GM19099 (cell line): ENCODE data around the gene ME3.

Source experiments
- POLR2A ChIP-seq: IDR thresholded peaks from 3 replicates; pipeline ENCODE4 v1.6.1; 2011; ENCODE audit warnings: low read depth; ENCODE audit not compliant: insufficient read length; ENCODE audit errors: extremely low read depth

The ME3 gene

GRCh38 chr11:86422371-86422770 is 250.0 kb downstream of the ME3 start:
- TF ChIP-seq POLR2A: no peak

DNA sequence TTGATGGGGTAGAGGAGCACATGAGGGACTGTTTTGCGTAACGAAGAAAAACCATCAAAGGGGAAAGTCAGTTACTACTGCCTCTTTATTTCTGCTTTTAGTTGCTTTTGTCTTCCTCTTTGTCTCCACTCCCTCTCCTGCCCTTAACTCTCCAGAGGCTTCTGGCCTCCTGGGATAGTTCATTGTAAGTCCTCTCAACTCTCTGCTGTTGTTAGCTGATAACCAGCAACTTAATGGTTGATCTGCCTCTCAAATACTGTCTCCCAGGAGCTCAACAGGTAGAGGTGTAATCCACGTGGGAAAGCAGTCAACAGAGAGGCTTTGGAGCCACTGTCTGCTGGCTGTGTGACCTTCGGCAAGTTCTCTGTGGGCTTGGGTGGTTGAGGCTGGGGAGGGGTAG is 250.5 kb downstream of the ME3 start:
- no peak for TF ChIP-seq POLR2A

- no peak for TF ChIP-seq POLR2A
These were observed 253.5 kb downstream of the ME3 start for GRCh38 chr11:86418917-86419316.

- TF ChIP-seq POLR2A: no peak
These were observed 253.9 kb downstream of the ME3 start for GRCh38 chr11:86418513-86418912.

DNA sequence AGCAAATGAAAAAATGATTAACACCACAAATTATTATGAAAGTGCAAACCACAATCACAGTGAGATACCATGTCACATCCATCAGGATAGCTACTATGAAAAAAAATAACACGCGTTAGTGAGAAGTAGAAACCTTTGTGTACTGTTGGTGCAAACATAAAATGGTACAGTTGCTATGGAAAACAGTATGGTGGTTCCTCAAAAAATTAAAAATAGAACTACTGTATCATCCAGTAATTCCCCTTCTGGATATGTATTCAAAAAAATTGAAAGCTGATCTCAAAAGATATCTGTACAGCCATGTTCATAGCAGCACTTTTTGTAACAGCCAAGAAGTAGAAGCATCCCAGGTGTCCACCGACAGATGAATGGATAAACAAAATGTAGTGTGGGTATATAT is 254.3 kb downstream of the ME3 start:
- no peak for TF ChIP-seq POLR2A

GRCh38 chr11:86416494-86416893 is 255.9 kb downstream of the ME3 start:
- TF ChIP-seq POLR2A: no peak

- no peak for TF ChIP-seq POLR2A
These were observed 257.4 kb downstream of the ME3 start for GRCh38 chr11:86415026-86415425.

- TF ChIP-seq POLR2A: no peak
These were observed 258.4 kb downstream of the ME3 start for GRCh38 chr11:86414032-86414431.

DNA sequence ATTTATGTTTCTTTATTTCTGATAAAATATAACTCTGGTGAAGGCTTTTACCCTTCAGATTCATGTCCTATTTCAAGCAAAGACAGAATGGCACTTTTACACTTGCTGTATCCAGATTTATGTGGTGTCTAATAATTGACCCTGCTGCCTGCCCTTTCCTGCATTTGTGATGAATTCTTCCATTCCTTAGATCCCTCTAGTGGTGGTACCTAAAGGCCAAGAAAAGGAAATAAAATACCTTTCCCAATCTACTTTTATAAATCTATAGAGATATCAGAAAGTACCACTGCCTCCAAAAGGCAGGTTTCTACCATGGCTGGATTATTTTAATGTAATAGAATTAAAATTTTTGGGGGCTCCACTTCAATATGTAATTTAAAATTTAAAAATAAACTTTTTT is 263.6 kb downstream of the ME3 start:
- no peak for TF ChIP-seq POLR2A

DNA sequence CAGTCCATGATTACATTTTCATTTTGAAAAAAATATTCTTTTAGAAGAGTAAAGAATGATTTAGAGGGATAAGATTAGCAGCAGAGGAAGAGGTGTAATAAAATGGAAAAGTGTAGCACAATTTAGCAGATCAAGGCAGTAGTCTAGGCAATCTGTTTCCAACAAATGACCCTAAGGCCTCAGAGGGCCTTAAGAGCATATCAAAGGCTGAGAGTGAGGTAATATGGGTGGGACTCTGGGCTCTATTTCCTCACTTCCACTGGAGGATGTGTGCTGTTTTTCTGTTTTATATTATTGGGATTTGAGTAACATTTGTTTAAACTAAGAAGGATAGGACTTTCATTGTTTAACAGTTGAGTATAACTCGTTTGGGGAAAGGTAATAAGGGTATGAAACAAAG is 269.0 kb downstream of the ME3 start:
- TF ChIP-seq POLR2A: no peak

DNA sequence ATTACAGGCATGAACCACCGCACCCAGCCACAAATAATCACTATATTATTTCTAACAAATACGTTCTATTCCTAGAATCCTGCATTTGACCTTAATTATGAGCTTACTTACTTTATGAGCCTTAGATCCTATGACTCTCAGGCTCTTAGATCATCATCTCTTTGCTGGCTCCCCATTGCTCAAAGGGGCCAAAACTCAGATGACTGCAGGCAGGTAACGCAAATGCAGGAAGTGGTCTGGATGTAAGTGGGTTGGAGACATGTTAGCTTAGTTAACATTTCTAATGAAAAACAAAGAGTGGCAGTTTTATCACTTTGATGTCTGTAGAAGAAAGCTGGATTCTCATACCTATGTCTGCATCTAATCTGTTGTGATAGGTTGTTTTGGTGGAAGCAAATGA is 274.3 kb downstream of the ME3 start:
- no peak for TF ChIP-seq POLR2A

DNA sequence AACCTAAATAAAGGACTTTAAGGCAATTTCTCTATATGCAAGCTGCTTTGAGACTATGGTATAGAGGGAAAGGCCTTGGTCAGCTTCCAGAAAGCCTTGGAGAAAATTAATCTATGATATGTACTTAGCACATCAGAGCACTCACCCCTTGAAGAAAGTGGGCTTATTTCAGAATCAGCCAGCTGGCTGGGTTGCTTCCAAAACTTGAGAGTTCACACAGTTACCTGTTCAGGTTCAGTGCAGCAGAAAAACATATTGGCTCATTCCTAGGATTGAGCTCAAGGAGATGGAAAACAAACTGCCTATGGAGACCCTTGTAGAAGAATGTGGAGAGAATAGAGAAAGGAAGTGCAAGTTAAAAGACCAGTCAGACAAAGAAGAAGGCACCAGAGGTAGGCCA is 275.1 kb downstream of the ME3 start:
- no peak for TF ChIP-seq POLR2A

- TF ChIP-seq POLR2A: no peak
These were observed 276.0 kb downstream of the ME3 start for GRCh38 chr11:86396396-86396795.

DNA sequence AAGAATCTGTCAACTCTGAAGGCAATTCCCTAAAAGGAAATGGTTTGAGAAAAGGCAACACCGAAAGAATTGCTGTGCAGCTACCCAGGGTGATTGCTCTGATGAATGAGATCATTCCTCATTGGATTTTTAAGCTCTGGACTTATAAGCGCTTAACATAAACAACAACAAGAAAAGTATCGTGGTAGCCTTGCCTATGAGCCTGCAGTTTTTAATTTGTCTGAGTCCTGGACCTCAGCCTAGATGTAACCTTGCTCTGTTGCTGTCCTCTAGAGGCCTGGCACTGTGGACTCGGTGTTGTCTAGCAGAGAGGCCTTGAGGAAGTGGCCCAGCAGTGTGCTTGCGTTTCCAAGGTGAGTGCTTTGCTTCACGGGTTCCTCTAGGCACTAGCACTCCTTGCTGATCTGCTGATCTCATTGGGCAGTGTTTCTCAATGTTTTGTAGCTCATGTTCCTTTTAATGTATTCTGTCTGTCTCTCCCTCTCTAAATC is 277.3 kb downstream of the ME3 start:
- no peak for TF ChIP-seq POLR2A
